Measurements from ENCODE around the gene SLC6A17. TPM values are rescaled to one million over a fixed set of nuclear protein-coding genes. Genes with fewer than 3 reads are reported as not detected.

The SLC6A17 gene
- total RNA-seq, 1 donor from 2014 or later: 0.35 TPM

DNA sequence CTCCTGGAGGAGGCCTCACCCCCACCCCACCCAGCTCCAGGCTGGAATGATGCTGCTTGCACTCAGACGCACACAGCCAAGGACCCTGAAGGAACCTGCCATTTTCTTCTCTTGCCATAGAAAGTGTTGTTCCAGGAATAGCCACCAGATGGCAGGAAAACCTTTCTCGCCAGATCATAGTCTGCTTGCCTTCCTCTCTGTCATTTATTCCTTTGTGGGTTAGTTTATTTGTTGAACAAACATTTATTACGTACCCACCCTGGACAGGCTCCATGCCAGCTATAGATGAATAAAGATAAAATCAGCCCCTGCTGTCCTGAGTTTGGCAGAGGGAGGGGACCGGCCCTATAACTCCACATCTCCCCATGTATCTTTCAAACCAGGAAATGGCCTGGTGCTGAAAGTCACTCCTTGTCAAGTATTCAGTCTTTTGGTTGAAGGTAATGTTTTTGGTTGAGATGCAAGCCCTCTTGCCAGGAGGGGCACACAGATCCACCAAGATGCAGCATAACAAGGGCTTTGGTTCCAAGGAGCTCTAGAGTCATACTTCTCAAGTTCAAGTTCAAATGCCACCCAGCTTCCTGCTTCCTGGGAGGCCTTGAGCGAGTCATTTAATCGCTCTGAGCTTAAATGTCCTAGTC lies 52.8 kb downstream of the SLC6A17 start:
- peak; percentile 71 for DNase-seq (ENCODE audit: low spot score)

DNA sequence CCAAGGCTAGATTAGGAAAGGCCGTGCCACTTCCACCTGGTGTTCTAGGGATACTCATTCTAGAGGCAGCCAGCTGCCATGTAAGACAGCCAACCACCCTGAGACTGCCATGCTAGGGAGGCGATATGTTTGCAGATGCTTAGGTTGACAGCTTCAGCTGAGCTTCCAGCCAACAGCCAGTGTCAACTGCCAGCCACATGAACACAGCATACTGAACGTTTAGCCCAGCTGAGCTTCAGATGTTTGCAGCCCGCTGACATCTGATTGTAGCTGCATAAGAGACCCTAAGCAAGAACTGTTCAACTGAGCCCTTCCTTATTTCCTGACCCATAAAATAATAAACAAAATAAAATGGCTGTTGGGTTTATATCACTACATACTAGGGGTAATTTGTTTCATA lies 54.9 kb downstream of the SLC6A17 start:
- no peak for DNase-seq (ENCODE audit: low spot score)

DNA sequence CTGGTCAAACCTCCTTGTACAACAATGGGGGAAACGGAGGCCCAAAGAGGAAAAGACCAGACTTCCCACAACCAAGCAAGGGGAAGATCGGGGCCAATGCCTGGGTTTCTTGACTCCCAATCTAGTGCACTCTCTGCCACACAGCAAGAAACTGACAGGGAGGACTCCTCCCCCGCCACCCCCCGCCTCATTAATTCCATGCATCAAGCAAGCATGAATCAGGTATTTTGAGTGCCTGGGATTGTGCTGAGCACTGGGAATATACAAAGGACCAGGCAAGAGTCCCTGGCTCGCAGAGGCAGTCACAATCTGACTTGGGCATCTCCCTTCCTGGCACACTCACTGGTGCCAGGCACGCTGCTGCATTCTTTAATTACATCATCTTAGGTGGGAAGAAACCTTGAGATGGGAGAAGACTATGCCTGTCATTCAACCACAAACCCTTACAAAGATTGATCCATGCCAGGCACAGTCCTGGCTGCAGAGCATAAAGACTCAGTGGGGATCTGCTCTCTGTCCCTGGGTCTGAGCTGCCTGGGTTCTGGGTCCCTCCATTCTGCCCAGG lies 55.4 kb downstream of the SLC6A17 start:
- DNase-seq (ENCODE audit: low spot score): no peak

DNA sequence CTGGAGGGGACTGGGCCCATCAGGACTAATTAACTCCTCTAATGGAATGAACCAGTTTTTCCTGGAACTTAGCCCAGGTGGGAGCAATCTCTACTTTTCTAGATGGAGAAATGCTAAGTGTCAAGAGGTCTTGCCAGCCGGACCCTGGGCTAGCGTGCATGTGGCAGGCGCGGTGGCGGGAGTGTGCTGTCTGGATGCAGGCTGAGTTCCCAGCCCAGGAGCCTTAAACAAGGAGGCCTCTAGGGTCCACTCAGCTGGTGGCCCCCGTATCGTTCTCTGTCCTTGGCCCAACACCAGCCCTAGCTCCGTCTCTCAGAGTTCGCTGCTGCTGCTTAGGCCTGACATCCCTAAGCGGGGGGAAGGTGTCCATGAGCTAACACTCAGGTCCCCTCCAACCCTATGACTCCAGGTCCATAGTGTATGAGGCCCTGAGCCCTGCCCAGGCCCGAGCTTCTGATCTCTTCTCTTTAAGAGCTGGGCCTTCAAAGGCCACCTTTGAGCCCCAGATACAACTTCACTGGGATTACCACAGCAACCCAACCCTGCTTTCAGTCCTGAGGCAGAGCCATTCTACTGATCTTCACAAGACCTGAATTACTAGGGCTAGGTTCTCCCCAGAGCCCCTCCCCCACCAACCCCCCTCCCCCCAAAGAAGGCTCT lies 56.1 kb downstream of the SLC6A17 start:
- no peak for DNase-seq (ENCODE audit: low spot score)

DNA sequence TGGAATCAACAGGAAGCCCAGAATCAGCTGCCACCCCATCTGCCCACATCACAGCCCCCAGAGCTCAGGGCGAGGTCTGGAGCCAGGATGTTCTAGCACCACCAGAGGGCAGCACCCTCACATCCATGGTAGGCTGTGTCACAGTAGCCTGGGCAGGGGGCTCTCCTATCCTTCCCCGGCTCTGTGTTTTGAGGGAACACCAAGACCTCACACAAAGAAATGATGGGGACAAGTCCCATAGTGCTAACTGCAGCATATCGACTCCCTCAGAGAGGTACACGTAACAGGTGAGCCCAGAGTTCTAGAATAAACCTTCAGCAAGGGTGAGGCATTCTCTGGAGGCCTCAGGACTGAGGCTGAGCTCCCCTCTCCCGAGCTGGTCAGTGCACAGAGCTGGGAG lies 57.5 kb downstream of the SLC6A17 start:
- peak; percentile 64 for DNase-seq (ENCODE audit: low spot score)

DNA sequence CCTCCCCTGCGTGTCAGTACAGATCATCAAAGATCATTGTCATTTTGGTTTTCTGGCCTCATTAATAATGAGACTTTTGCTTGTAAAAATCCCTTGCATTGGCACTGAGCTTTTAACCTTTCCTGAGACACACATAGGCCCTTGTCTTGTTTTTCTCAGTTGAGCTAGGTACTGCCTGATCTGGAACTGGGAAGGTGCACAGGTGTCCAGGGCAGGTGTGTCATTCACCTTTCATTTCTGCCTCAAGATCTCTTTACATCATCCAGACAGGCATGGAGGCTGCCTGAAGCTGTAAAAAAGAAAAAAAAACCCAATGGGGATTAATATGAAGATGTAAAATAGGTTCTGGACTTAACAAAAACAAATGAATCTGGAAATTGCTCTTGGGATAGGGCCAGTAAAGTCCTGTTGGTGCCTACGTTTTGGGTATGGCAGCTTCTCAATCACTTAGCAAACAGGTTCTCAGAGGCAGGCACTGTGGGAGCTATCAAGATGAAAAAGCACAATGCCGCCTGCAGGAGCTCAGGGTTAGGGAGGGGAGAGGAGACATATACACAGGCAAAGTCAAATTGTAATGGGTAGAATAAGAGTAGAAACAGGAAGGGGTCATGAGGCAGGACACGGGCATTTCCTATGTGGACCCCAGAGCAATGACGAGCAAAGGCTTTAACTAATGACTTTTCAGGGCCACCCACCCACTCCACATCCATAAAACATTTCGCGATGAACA lies 58.8 kb downstream of the SLC6A17 start:
- DNase-seq (ENCODE audit: low spot score): no peak

DNA sequence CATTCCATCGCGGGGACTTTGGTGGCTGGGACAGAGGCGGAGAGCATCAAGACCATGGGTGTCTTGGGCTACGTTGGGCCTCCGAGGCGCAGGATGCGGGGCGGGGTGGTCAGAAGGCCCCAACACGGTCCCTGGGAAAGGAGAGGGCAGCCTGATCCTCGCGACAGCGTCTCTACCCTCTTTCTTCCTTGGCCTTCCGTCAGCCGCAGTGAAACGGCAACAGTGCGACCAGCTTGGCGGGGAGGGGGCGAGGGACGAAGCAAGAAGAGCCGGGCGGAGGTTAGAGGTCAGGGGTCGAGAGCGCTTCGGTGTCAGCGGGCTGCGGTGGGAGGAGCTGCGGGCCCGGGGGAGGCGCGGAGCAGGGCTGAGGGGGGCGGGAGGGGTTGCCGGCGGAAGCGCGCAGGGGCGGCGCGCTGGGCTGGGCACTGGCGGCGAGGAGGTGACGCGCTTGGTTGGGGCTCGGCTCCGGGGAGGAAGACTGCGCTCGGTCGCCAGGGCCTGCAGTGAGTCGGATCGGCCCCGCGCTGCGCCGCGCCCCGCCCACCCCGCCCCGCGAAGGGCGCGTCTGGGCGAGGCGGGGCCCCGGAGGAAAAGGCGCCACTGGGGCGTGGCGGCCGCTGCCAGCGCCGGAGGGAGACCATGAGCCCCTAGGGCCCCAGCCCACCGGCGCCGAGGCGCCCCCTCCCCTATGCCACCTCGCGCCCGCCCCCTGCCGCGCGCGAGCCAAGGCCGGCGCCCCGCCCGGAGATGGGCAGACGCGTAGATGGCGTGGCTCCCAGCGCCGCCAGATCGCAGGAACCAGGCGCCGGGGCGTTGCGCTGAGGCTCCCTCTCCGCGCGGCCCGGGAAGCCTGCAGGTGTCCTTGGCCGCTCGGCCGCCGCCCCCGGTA lies 59.7 kb downstream of the SLC6A17 start, which contains the start of gene KCNC4:
KCNC4 (plus strand) TSS at position 600 of the 889 bp plus-strand sequence. CDS start 1,186 bp downstream, outside the sequence.
- peak; percentile 89 for DNase-seq (ENCODE audit: low spot score)

DNA sequence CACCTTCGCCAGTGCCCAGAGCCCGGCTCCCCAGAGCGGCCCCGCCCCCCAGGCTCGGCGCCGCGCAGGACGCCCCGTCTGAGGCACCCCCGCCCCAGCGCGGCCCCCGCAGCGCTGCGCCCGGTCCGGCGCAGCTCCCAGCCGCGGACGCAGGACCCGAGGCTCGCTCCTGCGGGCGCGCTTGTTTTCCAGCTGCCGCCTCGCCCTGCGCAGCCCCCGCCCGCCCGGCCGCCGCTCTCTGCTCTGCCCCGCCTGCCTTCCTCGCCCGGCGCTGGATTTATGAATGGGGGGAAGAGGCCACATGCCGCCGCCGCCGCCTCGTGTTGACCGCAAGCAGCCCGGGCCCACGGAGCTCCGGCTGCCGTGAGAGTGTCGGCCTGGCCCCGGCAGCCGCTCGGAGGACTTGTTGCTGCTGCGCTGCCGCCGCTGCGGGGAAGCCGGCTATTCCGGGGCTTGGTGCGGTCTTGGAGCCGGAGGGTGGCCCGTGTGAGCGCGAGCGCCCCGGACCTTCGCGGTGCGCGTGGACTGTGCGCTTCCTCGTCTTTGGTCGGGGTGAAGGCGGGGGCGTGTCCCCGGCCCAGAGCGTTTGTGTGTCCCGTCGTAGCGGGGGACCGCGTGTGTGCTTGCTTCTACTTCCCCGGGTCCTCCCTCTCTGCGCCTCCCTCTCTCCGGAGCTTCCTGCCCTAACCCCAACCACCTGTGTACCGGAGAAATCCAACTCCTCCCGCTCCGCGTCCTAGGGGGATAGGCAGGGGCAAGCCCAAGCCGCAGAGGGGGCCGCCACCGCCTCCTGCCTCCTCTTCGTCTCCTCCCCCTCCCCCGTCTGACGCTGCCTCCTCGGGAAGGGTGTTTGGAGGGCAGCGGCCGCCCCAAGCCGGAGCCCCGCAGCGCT lies 60.6 kb downstream of the SLC6A17 start:
- peak; percentile 32 for DNase-seq (ENCODE audit: low spot score)

DNA sequence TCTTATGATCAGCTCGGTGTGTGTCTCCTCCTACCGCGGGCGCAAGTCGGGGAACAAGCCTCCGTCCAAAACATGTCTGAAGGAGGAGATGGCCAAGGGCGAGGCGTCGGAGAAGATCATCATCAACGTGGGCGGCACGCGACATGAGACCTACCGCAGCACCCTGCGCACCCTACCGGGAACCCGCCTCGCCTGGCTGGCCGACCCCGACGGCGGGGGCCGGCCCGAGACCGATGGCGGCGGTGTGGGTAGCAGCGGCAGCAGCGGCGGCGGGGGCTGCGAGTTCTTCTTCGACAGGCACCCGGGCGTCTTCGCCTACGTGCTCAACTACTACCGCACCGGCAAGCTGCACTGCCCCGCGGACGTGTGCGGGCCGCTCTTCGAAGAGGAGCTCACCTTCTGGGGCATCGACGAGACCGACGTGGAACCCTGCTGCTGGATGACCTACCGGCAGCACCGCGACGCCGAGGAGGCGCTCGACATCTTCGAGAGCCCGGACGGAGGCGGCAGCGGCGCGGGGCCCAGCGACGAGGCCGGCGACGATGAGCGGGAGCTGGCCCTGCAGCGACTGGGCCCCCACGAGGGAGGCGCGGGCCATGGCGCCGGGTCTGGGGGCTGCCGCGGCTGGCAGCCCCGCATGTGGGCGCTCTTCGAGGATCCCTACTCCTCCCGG lies 61.3 kb downstream of the SLC6A17 start:
- DNase-seq (ENCODE audit: low spot score): no peak

DNA sequence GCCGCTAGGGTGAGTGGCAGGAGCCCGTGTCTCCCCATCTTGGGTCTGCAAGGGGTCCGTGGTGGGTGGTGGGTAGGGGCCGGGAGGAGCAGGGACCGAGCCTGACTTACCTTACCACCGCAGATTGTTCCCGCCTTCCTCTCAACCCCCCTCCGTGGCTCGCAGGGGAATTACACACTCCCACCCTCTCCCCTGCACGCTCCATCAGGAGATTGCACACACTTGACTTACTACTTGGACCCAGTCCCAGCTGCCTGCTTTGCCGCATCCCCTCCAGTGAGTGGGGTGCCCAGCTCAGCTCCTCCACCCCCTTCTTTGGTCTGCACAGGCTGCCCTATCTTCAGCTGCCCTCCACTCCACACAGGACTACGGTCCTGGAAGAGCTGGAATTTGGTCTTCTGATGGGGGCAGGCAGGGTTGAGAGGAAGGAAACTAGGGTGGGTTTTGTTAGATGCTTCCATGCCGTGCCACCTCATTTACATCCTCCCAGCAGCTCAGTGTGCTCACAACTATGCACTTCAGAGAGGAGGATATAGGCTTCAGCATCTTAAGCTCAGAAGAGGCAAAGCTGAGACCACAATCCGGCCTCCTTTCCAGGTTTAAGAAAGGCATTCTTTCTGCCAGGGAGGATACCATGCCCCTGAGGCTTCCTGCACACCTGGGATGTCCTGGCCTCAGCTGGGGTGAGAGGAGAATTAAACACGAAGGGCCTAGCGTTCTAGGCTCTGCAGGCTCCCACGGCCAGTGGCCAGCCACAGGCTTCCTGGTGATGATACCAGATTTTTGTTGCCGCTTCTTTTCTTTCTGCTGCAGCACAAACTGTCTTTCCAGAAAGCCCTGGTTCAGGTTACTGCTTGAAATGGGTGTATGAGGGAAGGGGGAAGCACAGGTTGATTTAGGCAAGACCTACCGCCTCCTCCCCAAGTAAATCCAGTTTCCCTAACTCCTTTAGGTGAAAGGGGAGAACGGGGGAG lies 62.2 kb downstream of the SLC6A17 start:
- no peak for DNase-seq (ENCODE audit: low spot score)

DNA sequence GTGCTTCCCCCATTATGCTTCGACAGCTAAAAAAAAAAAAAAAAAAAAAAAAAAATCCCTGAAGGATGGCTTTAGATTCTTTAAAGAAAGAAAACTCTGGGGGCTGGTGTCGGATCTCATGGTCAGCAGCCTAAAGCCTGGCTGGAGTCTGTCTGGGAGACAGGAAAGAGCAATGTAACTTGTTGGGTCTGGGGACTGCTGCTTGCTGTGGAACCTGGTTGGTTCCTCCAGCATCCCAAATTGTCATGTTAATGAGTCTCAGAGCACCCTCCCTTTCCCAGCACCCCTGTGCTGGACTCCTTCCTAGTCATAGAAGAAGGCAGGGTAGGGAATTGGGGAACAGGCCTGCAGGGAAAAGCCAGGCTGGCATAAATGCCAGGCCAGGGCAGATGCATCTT lies 62.8 kb downstream of the SLC6A17 start:
- no peak for DNase-seq (ENCODE audit: low spot score)

DNA sequence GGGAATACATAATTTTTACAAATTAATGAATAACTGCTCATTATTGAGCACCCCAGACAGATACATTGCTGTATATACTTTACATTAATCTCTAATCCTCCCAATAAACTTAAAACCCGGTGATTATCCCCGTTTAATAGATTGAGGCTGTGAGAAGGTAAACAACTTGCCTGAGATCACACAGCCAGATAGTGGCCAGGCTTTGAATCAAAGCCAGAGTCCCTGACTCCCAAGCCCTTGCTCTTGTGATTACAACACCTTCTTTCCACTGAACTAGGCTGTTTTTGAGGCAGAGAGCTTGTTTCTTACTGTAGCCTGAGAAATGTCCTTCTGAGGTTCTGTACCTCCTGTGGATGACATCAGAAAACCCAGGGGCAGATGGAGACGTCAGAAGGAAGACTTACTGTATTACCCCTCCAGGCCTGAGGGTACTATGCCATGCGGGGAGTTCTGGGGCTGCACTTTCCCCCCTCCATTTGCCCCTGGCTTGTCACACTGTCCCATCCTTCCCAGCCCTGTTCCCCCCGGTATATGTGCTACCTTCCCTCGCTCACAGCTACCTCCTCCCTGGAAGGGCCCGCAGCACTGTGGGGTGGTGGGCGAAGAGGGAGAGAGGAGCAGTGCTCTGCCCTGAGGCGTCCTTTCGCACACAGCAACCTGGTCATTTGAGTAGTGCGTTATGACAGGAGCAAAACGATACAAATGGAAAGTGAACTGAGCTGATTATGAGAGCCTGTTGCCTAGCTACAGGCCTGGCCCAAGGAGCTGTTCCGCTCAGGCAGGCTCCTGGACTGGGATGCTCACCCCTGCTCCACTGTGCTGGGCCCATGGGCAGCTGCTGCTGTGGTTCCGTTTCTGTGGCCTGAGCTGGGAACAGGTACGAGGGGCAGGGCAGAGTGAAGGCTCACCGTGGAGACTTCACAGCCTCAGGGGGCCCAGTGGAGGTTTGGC lies 64.4 kb downstream of the SLC6A17 start:
- DNase-seq (ENCODE audit: low spot score): no peak

DNA sequence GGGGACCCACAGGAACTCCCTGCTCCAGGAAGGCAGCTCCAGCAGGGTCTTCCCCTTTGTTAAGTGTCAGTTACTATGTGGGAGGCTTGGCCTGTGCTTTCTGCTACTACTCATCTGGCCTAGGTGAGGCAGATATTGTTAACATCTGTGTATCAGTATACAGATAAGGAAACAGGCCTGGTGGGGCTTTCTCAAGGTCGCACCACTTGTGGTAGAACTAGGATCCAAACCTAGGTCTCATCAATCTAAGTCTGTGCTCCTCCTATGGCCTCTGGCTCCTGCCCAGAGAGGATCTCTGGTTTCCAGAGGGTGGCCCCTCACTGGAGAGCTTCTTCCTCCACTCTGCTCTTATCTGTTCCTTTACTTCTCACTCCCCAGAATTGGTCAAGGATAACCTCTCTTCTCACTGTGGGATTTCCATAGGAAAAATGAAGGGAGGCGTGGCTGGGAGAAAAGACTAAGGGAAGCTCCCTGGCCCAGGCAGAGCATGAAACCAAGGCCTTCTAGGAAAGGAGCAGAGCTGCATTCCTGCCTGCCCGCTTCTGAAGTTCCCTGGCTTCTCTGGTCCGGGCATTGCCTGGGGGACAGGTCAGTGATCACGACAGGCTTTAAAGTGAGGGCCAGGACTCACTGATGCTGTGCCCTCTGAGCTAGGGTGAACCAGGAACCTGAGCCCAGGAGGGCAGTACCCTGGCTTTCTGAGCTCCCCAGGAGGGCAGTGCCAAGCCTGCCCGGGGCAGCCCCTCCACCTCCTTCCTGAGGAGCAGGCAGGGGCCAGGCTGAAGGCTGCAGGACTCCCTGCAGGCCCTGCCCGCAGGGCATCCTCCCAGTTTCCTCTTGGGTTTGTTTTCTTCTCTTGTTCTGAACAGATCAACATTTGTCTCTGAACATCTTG lies 65.6 kb downstream of the SLC6A17 start:
- DNase-seq (ENCODE audit: low spot score): no peak

DNA sequence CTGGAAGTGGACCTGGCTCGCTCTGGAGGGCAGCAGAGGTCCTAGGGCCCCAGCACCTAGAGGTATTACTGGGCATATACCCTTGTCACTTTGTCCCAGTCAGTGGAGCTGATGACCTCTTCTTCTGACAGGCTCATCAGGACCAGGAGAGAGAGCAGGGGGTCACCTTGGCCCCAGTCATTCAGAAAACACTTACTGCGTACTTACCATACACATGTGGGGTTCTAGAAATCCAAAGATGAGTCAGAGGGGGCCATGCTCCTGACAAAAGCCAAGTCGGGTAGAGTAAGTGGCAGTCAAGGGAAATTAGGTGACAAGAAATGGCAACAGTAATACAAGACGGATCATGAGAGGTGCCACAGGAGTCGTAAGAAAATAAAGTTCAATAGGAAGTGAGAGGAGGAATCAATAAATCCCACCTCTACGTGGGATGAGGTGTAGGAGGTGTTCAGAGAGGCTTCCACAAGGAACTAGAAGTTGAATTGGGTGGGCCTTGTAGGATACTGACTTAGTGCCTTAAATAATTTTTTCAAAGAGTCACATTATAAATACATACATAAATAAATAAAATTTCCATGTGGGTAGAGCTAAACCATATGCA lies 66.7 kb downstream of the SLC6A17 start:
- DNase-seq (ENCODE audit: low spot score): no peak

DNA sequence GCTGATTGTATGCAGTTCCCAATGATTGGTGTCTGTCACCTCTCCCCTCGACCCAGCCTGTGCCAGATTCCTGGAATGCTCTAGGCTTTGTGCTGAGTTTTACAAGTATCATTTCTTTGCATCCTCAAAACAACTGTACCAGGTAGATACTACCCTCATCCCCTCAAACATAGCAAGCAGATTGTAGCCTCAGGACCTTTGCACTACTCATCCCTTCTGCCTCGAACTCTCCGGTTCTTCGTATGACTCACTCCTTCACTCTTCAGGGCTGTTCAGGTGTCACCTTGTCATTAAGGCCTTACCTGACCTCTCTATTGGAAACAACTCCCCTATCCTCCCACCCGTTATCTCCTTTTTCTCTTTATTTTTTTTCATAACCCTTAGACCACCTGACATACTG lies 67.8 kb downstream of the SLC6A17 start:
- no peak for DNase-seq (ENCODE audit: low spot score)

DNA sequence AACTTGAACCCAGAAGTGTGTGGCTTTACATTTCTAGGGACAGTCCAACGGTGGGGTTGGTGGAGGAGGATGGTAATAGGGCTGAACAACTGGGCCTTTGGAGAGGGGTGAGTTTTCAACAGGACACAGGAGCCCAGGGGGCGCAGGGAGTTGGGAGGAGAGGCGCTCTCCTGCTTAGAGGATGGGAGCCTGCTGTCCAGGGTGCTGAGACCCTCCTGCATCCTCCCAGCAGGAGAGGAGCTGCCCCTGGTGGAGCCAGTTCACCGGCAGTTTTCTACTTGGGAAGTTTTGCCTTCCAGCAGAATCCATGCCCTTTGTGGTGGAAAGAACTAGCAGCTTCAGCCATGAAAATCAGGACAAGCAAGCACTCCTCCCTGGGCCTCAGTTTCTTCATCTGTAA lies 68.4 kb downstream of the SLC6A17 start:
- no peak for DNase-seq (ENCODE audit: low spot score)
